Mesothelial cell of epicardium (in vitro differentiated cells): ENCODE results near the gene ABCA5. TPM values are rescaled to one million over a fixed set of nuclear protein-coding genes. Genes with fewer than 3 reads are reported as not detected.

ENCODE experiments used
- DNase-seq, 2 experiments: peaks; one replicate each; pipeline ENCODE4 v3.0.0; 2021; ENCODE audit warnings: low spot score in 2 of 2; ENCODE audit not compliant: unreplicated experiment in 2 of 2
- H3K27ac Mint-ChIP-seq: 2 replicates; pipeline ENCODE4 v1.8.0; 2021; ENCODE audit warnings: mixed read lengths
- H3K27me3 Mint-ChIP-seq: 2 replicates; pipeline ENCODE4 v1.8.0; 2021; ENCODE audit warnings: low read depth, mixed read lengths
- H3K36me3 Mint-ChIP-seq: 2 replicates; pipeline ENCODE4 v1.8.0; 2021; ENCODE audit warnings: mixed read lengths
- H3K4me1 Mint-ChIP-seq: 2 replicates; pipeline ENCODE4 v1.8.0; 2021; ENCODE audit warnings: mixed read lengths
- H3K4me3 Mint-ChIP-seq: 2 replicates; pipeline ENCODE4 v1.8.0; 2021; ENCODE audit warnings: mild to moderate bottlenecking, moderate library complexity, mixed read lengths
- H3K9me3 Mint-ChIP-seq: 2 replicates; pipeline ENCODE4 v1.8.0; 2021; ENCODE audit warnings: mixed read lengths
- total RNA-seq: library from RNA; stranded (reverse); gene quantifications from 3 replicates; pipeline ENCODE4 v1.2.1, GENCODE V29; 2021
- TF ChIP-seq, protein P1 (sequence below): fragments of 200-600 bp; sonication (generic); IDR thresholded peaks from one replicate; pipeline ENCODE4 v1.5.0; 2021; ENCODE audit warnings: antibody characterized with exemption; ENCODE audit not compliant: unreplicated experiment

ABCA5 gene
- total RNA-seq, 1 donor from 2014 or later: 12.5 TPM

- TF ChIP-seq, protein P1, sequence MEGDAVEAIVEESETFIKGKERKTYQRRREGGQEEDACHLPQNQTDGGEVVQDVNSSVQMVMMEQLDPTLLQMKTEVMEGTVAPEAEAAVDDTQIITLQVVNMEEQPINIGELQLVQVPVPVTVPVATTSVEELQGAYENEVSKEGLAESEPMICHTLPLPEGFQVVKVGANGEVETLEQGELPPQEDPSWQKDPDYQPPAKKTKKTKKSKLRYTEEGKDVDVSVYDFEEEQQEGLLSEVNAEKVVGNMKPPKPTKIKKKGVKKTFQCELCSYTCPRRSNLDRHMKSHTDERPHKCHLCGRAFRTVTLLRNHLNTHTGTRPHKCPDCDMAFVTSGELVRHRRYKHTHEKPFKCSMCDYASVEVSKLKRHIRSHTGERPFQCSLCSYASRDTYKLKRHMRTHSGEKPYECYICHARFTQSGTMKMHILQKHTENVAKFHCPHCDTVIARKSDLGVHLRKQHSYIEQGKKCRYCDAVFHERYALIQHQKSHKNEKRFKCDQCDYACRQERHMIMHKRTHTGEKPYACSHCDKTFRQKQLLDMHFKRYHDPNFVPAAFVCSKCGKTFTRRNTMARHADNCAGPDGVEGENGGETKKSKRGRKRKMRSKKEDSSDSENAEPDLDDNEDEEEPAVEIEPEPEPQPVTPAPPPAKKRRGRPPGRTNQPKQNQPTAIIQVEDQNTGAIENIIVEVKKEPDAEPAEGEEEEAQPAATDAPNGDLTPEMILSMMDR: no peak
- H3K4me1 Mint-ChIP-seq: no peaks in the 10 kb centered on the region
- no peak for DNase-seq
- no peak overlapping the region for H3K4me3 Mint-ChIP-seq
- H3K36me3 Mint-ChIP-seq: no peaks in the 10 kb centered on the region
- H3K27me3 Mint-ChIP-seq: no peaks in the 10 kb centered on the region
- no peak overlapping the region for H3K27ac Mint-ChIP-seq
- H3K9me3 Mint-ChIP-seq: peaks cover 14% of the 10 kb centered on the region
Measured at GRCh38 chr17:69350911-69351310, 24.0 kb upstream of the ABCA5 start.

GRCh38 chr17:69348429-69348828, 21.5 kb upstream of the ABCA5 start:
- no peak overlapping the region for H3K4me3 Mint-ChIP-seq
- TF ChIP-seq, protein P1: no peak
- no peak overlapping the region for H3K27ac Mint-ChIP-seq
- H3K36me3 Mint-ChIP-seq: no peaks in the 10 kb centered on the region
- DNase-seq: no peak
- no peaks in the 10 kb centered on the region for H3K27me3 Mint-ChIP-seq
- H3K9me3 Mint-ChIP-seq: peaks cover 14% of the 10 kb centered on the region
- no peaks in the 10 kb centered on the region for H3K4me1 Mint-ChIP-seq

GRCh38 chr17:69346766-69347165, 19.8 kb upstream of the ABCA5 start:
- TF ChIP-seq, protein P1: no peak
- Mint-ChIP-seq H3K27ac (no peak overlapping the region), H3K36me3 (no peaks in the 10 kb centered on the region), H3K4me3 (no peak overlapping the region), H3K27me3 (no peaks in the 10 kb centered on the region), H3K4me1 (no peaks in the 10 kb centered on the region), H3K9me3 (peaks cover 14% of the 10 kb centered on the region)
- no peak for DNase-seq

DNA sequence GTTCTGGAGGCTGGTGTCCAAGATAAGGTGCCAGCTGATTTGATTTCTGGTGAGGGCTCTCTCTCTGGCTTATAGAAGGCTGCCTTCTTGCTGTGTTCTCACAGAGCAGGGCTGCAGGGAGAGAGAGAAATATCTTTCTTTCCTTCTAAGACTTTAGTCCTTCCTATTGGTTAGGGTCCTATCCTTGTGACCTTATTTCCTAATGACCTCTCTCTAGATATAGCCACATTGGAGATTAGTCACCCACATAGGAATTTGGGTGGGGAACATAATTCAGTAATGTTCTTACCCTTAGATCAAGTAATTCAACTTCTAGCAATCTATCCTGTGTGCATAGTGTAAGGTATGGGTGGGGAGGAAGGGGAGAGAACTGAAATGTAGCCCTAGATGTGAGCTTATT, 18.0 kb upstream of the ABCA5 start:
- Mint-ChIP-seq H3K36me3 (no peaks in the 10 kb centered on the region), H3K4me1 (peaks cover 2% of the 10 kb centered on the region)

DNA sequence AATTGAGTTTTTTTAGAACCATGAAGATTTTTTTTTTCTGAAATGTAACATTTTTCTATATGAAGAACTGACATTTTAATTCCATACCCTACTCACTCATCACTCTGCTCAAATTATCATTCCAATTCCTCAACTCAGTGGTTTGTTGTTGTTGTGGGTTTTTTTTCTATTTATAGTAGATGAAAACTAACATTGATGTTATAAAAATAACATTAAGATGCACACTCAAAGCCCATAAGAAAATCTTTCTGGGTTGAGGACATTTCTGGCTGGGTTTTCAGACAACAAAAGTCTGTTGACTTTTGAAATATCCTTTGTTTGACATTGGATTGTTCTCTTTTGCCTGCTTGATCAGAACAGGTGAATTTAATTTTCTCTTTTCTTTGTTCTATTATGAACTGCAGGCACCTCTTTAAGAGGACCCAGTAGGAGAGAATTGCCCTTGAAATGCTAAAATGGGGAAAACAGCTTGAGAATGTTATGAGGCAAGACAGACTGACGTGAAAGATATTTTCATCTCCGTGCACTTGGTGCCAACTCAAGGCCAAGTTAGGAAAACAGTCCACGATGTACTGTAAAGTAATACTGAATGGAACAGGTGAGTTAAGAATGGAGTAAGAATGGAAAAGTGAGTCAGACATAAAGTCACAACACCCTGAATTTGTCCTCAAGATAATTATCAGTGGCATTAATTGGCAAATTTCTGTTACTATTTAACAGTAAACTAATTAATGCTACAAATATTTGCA, 16.1 kb upstream of the ABCA5 start:
- TF ChIP-seq, protein P1: no peak
- DNase-seq: no peak
- Mint-ChIP-seq H3K27ac (no peak overlapping the region), H3K4me3 (no peak overlapping the region), H3K27me3 (no peaks in the 10 kb centered on the region), H3K36me3 (no peaks in the 10 kb centered on the region), H3K9me3 (no peaks in the 10 kb centered on the region), H3K4me1 (peaks cover 3% of the 10 kb centered on the region)

More for the DNA sequence above, 18.0 kb upstream of the ABCA5 start:
- DNase-seq: no peak
- Mint-ChIP-seq H3K27me3 (no peaks in the 10 kb centered on the region), H3K4me3 (no peak overlapping the region), H3K27ac (no peak overlapping the region), H3K9me3 (peaks cover 14% of the 10 kb centered on the region)
- TF ChIP-seq, protein P1: no peak
